ENCODE measurements around the gene PLSCR1. TPM values are rescaled to one million over a fixed set of nuclear protein-coding genes. Genes with fewer than 3 reads are reported as not detected.
A peak's percentile ranks its signal among the peaks of the same experiment; 100 is the strongest.

Gene PLSCR1
- polyA plus RNA-seq, 1 experiment: 40.4 TPM

DNA sequence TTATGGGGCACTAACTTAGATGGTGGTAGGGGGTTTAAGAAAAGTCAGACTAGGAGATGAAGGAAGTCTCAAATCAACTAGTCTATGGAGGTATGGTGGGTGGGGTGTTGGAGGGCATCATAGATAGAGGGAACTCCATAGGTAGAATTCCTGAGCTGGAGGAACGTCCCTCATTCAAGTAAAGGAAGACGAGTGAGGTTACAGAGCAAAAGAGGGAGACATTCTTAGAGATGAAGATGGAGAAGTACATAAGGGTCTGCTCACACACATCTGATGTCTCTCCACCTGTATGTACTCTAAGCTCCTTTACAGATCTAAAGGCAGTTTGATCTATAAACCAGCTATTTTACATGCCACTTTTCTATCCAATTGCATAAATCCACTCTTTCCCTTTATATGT, 1.4 kb downstream of the PLSCR1 start:
- Histone ChIP-seq H3K27me3 (ENCODE audit: control insufficient read depth, insufficient read depth, low read length) (no peaks in the 10 kb centered on the region), H3K9me3 (ENCODE audit: control insufficient read depth, insufficient read depth, low read length) (peaks cover 4% of the 10 kb centered on the region; the same call in 1 of the 2 replicates), H3K4me3 (ENCODE audit: low read depth, low read length) (peak overlapping the region; percentile 80), H3K27ac (ENCODE audit: low read depth, low read length) (no peak overlapping the region)
- ChIA-PET POLR2A (interaction anchor here (0.7 to 0.8 kb wide), 2 partner anchors 34 to 74 kb away, joined by 3 read pairs; partner anchors contain the start of gene PLSCR2), CTCF (no interaction called here)
- DNase-seq (ENCODE audit: low read depth, low spot score): no peak
- TF ChIP-seq, protein P1, sequence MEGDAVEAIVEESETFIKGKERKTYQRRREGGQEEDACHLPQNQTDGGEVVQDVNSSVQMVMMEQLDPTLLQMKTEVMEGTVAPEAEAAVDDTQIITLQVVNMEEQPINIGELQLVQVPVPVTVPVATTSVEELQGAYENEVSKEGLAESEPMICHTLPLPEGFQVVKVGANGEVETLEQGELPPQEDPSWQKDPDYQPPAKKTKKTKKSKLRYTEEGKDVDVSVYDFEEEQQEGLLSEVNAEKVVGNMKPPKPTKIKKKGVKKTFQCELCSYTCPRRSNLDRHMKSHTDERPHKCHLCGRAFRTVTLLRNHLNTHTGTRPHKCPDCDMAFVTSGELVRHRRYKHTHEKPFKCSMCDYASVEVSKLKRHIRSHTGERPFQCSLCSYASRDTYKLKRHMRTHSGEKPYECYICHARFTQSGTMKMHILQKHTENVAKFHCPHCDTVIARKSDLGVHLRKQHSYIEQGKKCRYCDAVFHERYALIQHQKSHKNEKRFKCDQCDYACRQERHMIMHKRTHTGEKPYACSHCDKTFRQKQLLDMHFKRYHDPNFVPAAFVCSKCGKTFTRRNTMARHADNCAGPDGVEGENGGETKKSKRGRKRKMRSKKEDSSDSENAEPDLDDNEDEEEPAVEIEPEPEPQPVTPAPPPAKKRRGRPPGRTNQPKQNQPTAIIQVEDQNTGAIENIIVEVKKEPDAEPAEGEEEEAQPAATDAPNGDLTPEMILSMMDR (IDR thresholded peaks at IDR 0.05; ENCODE audit: low read depth, low read length): no peak

DNA sequence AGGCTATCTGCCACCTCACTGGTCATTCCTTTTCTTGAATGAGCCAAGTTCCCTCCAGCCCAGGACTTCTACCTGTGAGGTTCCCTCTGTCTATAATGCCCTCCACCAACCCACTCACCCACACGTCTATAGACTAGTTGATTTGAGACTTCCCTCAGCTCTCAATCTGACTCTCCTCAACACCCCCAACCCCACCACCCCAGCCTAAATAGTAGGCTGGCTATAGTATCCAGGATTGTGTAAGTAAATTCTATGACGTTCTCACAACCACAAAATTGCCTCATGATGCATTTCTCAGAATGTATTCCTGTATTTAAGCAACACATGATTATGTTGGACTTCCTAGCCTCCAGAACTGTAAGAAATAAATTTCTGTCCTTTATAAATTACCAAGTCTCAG, 2.2 kb downstream of the PLSCR1 start:
- TF ChIP-seq, protein P1 (IDR thresholded peaks at IDR 0.05; ENCODE audit: low read depth, low read length): no peak
- H3K4me3 ChIP-seq (ENCODE audit: low read depth, low read length): peak overlapping the region; percentile 80
- no peak overlapping the region for H3K27ac ChIP-seq (ENCODE audit: low read depth, low read length)
- DNase-seq (ENCODE audit: low read depth, low spot score): no peak
- H3K9me3 ChIP-seq (ENCODE audit: control insufficient read depth, insufficient read depth, low read length): peaks cover 4% of the 10 kb centered on the region; the same call in 1 of the 2 replicates
- H3K27me3 ChIP-seq (ENCODE audit: control insufficient read depth, insufficient read depth, low read length): no peaks in the 10 kb centered on the region
- CTCF ChIA-PET: no interaction called here
- POLR2A ChIA-PET: no interaction called here

DNA sequence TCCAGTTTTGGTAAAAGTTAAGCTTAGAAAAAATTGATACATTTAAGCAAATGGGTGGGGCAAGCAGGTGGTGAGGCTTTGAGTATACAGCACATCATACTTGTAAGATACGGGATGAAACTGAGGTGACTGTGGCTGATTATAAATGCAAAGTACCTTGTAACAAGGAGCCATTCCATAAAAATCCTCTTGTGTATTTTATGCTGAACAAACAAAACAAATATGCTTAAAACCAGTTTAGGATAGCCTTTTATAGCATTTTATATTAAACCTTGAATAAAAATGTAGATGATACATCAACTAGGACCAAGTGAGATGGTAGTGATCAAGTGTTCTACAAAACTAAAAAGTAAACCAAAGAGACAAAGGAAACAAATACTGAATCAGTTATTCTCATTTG, 3.4 kb downstream of the PLSCR1 start:
- TF ChIP-seq, protein P1 (IDR thresholded peaks at IDR 0.05; ENCODE audit: low read depth, low read length): no peak
- Histone ChIP-seq H3K4me3 (ENCODE audit: low read depth, low read length) (no peak overlapping the region), H3K9me3 (ENCODE audit: control insufficient read depth, insufficient read depth, low read length) (peaks cover 4% of the 10 kb centered on the region; the same call in 1 of the 2 replicates), H3K27me3 (ENCODE audit: control insufficient read depth, insufficient read depth, low read length) (no peaks in the 10 kb centered on the region), H3K27ac (ENCODE audit: low read depth, low read length) (no peak overlapping the region)
- ChIA-PET CTCF (interaction anchor here (1.7 kb wide), 1 partner anchor 49 kb away, joined by 5 read pairs; no protein-coding TSS in a partner anchor), POLR2A (no interaction called here)
- no peak for DNase-seq (ENCODE audit: low read depth, low spot score)

- Histone ChIP-seq H3K4me3 (ENCODE audit: low read depth, low read length) (no peak overlapping the region), H3K27me3 (ENCODE audit: control insufficient read depth, insufficient read depth, low read length) (no peaks in the 10 kb centered on the region), H3K27ac (ENCODE audit: low read depth, low read length) (no peak overlapping the region), H3K9me3 (ENCODE audit: control insufficient read depth, insufficient read depth, low read length) (peaks cover 4% of the 10 kb centered on the region; the same call in 1 of the 2 replicates)
- CTCF ChIA-PET: interaction anchor here (0.5 to 1.7 kb wide), 2 partner anchors 34 to 49 kb away, joined by 3 to 5 read pairs; no protein-coding TSS in a partner anchor
- DNase-seq (ENCODE audit: low read depth, low spot score): no peak
- TF ChIP-seq, protein P1 (IDR thresholded peaks at IDR 0.05; ENCODE audit: low read depth, low read length): no peak
- POLR2A ChIA-PET: no interaction called here
Measured at GRCh38 chr3:146540236-146540635, 4.2 kb downstream of the PLSCR1 start.

- TF ChIP-seq, protein P1 (IDR thresholded peaks at IDR 0.05; ENCODE audit: low read depth, low read length): no peak
- H3K4me3 ChIP-seq (ENCODE audit: low read depth, low read length): no peak overlapping the region
- H3K9me3 ChIP-seq (ENCODE audit: control insufficient read depth, insufficient read depth, low read length): peaks cover 4% of the 10 kb centered on the region; the same call in 1 of the 2 replicates
- DNase-seq (ENCODE audit: low read depth, low spot score): no peak
- no peaks in the 10 kb centered on the region for H3K27me3 ChIP-seq (ENCODE audit: control insufficient read depth, insufficient read depth, low read length)
- no peak overlapping the region for H3K27ac ChIP-seq (ENCODE audit: low read depth, low read length)
- CTCF ChIA-PET: interaction anchor here (1.7 kb wide), 1 partner anchor 50 kb away, joined by 5 read pairs; no protein-coding TSS in a partner anchor
- POLR2A ChIA-PET: no interaction called here
Measured at GRCh38 chr3:146539315-146539714, 5.1 kb downstream of the PLSCR1 start.
